SK-N-SH (cell line): ENCODE measurements around the gene PDGFRB. TPM values are rescaled to one million over a fixed set of nuclear protein-coding genes. Genes with fewer than 3 reads are reported as not detected.
A peak's percentile ranks its signal among the peaks of the same experiment; 100 is the strongest.

Experiments
- CTCF ChIA-PET: fragments of 300-600, 350-600 bp; formaldehyde crosslinking; extraction: SDS; loops from one replicate; lab custom pipeline; 2021; lab: Yijun Ruan, JAX
- POLR2A ChIA-PET: fragments of 350-600 bp; sonication (Branson Sonifier 250); formaldehyde crosslinking; extraction: SDS; loops from one replicate; lab custom pipeline; 2020; ENCODE audit warnings: antibody characterized with exemption, inconsistent platforms; lab: Yijun Ruan, JAX
- DNase-seq: peaks from one replicate; pipeline ENCODE4 v3.0.0; 2012
- H2AFZ ChIP-seq: fragments of 200-600 bp; sonication (generic); 2 replicates; pipeline ENCODE4 v1.8.1; 2016; ENCODE audit warnings: antibody characterized with exemption, mild to moderate bottlenecking, low read depth
- H3F3A ChIP-seq: fragments of 200-600 bp; sonication (generic); replicated peaks from 2 replicates; pipeline ENCODE3; 2016; ENCODE audit warnings: antibody characterized with exemption, mild to moderate bottlenecking; ENCODE audit not compliant: insufficient read depth
- H3K27ac ChIP-seq, 2 experiments: fragments of 200-500 bp in 1 of 2; fragments of 200-600 bp in 1 of 2; sonication (Bioruptor generic) in 1 of 2; sonication (generic), shearing (Covaris generic) in 1 of 2; 2 replicates each; pipeline versions ENCODE4 v1.5.1 to v1.6.1; 2014 to 2016; ENCODE audit warnings: low read depth in 2 of 2, inconsistent platforms in 1 of 2, low read length in 1 of 2, mild to moderate bottlenecking in 1 of 2, mixed read lengths in 1 of 2
- H3K27me3 ChIP-seq: fragments of 200-600 bp; sonication (generic), shearing (Covaris generic); 2 replicates; pipeline ENCODE4 v1.6.1; 2016; ENCODE audit warnings: mixed run types; ENCODE audit not compliant: insufficient read depth
- H3K36me3 ChIP-seq, 2 experiments: fragments of 200-500 bp in 1 of 2; fragments of 200-600 bp in 1 of 2; sonication (Bioruptor generic) in 1 of 2; sonication (generic) in 1 of 2; replicated peaks in 1 of 2; 2 replicates each; pipeline versions ENCODE3 to v1.5.1; 2014 to 2016; ENCODE audit warnings: low read length in 1 of 2, mild to moderate bottlenecking in 1 of 2; ENCODE audit not compliant: insufficient read depth in 2 of 2, control insufficient read depth in 1 of 2
- H3K4me1 ChIP-seq, 2 experiments: fragments of 200-500 bp in 1 of 2; fragments of 200-600 bp in 1 of 2; sonication (Bioruptor generic) in 1 of 2; sonication (generic), shearing (Covaris generic) in 1 of 2; 2 replicates each; pipeline versions ENCODE4 v1.5.1 to v1.6.1; 2014 to 2016; ENCODE audit warnings: low read depth in 1 of 2, low read length in 1 of 2, mixed run types in 1 of 2; ENCODE audit not compliant: insufficient read depth in 2 of 2, control insufficient read depth in 1 of 2
- H3K4me2 ChIP-seq: fragments of 200-600 bp; sonication (generic), shearing (Covaris generic); 2 replicates; pipeline ENCODE4 v1.6.1; 2017; ENCODE audit warnings: mixed run types
- H3K4me3 ChIP-seq, 2 experiments: fragments of 200-500 bp in 1 of 2; fragments of 200-600 bp in 1 of 2; sonication (Bioruptor generic) in 1 of 2; sonication (generic), shearing (Covaris generic) in 1 of 2; 2 replicates each; pipeline versions ENCODE4 v1.5.1 to v1.8.1; 2014 to 2016; ENCODE audit warnings: low read depth in 2 of 2, inconsistent platforms in 1 of 2, low read length in 1 of 2, mild to moderate bottlenecking in 1 of 2, mixed read lengths in 1 of 2, moderate library complexity in 1 of 2
- H3K79me2 ChIP-seq: fragments of 200-600 bp; sonication (generic); 2 replicates; pipeline ENCODE4 v1.8.1; 2017; ENCODE audit warnings: mild to moderate bottlenecking; ENCODE audit not compliant: insufficient read depth
- H3K9ac ChIP-seq: fragments of 200-600 bp; sonication (generic); 2 replicates; pipeline ENCODE4 v1.6.1; 2017; ENCODE audit warnings: mixed run types
- H3K9me2 ChIP-seq: fragments of 200-600 bp; sonication (generic); 2 replicates; pipeline ENCODE4 v1.6.1; 2017; ENCODE audit warnings: mixed run types
- H3K9me3 ChIP-seq: fragments of 200-600 bp; sonication (generic); 2 replicates; pipeline ENCODE4 v1.6.1; 2017; ENCODE audit warnings: mixed run types, mild to moderate bottlenecking, moderate library complexity
- H4K20me1 ChIP-seq: fragments of 200-600 bp; sonication (generic); 2 replicates; pipeline ENCODE4 v1.6.1; 2017; ENCODE audit warnings: mild to moderate bottlenecking, mixed run types; ENCODE audit not compliant: insufficient read depth
- CHD2 ChIP-seq: fragments of 150-350 bp; IDR thresholded peaks from 2 replicates; pipeline ENCODE4 v1.6.1; 2018; ENCODE audit warnings: low read length; ENCODE audit not compliant: partially characterized antibody
- CTCF ChIP-seq: fragments of 200-600 bp; sonication (generic); IDR thresholded peaks from 2 replicates; pipeline ENCODE4 v1.6.1; 2017; ENCODE audit warnings: antibody characterized with exemption, mild to moderate bottlenecking, moderate library complexity
- ELF1 ChIP-seq: IDR thresholded peaks from 2 replicates; pipeline ENCODE4 v1.4.0; 2012
- EP300 ChIP-seq, 2 experiments: IDR thresholded peaks; 2 replicates each; pipeline versions ENCODE4 v1.4.0 to v1.6.1; 2012; ENCODE audit warnings: borderline replicate concordance in 1 of 2, low read depth in 1 of 2, low read length in 1 of 2
- FOXJ3 ChIP-seq: sonication (generic); formaldehyde crosslinking; IDR thresholded peaks from 2 replicates; pipeline ENCODE4 v1.5.1; 2020; ENCODE audit warnings: mild to moderate bottlenecking, missing genetic modification reagents
- GATA2 ChIP-seq: sonication (generic); formaldehyde crosslinking; IDR thresholded peaks from 2 replicates; pipeline ENCODE4 v1.5.0; 2020; ENCODE audit warnings: mild to moderate bottlenecking, missing genetic modification reagents
- JUND ChIP-seq: IDR thresholded peaks from 2 replicates; pipeline ENCODE4 v1.4.0; 2012
- MAX ChIP-seq: IDR thresholded peaks from 2 replicates; pipeline ENCODE4 v1.4.0; 2012; ENCODE audit warnings: low read depth
- MXI1 ChIP-seq: IDR thresholded peaks from 2 replicates; pipeline ENCODE4 v1.6.1; 2012; ENCODE audit warnings: mild to moderate bottlenecking, low read depth, low read length, improper control_type of control experiment
- NFIC ChIP-seq: IDR thresholded peaks from 2 replicates; pipeline ENCODE4 v1.4.0; 2012; ENCODE audit warnings: borderline replicate concordance
- PBX3 ChIP-seq: IDR thresholded peaks from 2 replicates; pipeline ENCODE4; 2012
- POLR2AphosphoS5 ChIP-seq: IDR thresholded peaks from 2 replicates; pipeline ENCODE4 v1.6.1; 2012; ENCODE audit warnings: low read depth, low read length
- RAD21 ChIP-seq: IDR thresholded peaks from 2 replicates; pipeline ENCODE4 v1.6.1; 2012; ENCODE audit warnings: mild to moderate bottlenecking, low read length
- RXRA ChIP-seq: IDR thresholded peaks from 2 replicates; pipeline ENCODE4 v1.4.0; 2012; ENCODE audit warnings: low read depth, mild to moderate bottlenecking, borderline replicate concordance
- TCF12 ChIP-seq: IDR thresholded peaks from 2 replicates; pipeline ENCODE4 v1.4.0; 2012
- YY1 ChIP-seq: IDR thresholded peaks from 2 replicates; pipeline ENCODE4 v1.4.0; 2012; ENCODE audit warnings: low read depth, mild to moderate bottlenecking
- WGBS: methylation state at CpG from one replicate; pipeline ENCODE4 v1.1.6; 2017; ENCODE audit warnings: low lambda C conversion rate; 5-methylcytosine and 5-hydroxymethylcytosine counted together
- polyA plus RNA-seq, 3 experiments: library from polyadenylated mRNA; depleted of rRNA; stranded (reverse); fragments of >200 nt; gene quantifications; 2 replicates each; pipeline ENCODE4 v1.2.3, GENCODE V29; 2012

The PDGFRB gene
- polyA plus RNA-seq, 1 of the 3 experiments (the other 2 are of a cell fraction): 32.1 TPM

- 51% methylated on average over 12 of the region's 14 CpGs for WGBS
- no peak overlapping the region for H2AFZ ChIP-seq
- H4K20me1 ChIP-seq: peaks cover under 1% of the 10 kb centered on the region; the same call in 1 of the 2 replicates
- ChIA-PET POLR2A (interaction anchor here (1.5 to 2.3 kb wide), 2 partner anchors 9 to 11 kb away, joined by 5 to 10 read pairs; partner anchors contain the start of gene PDGFRB), CTCF (interaction anchor here (0.6 to 3.4 kb wide), 3 partner anchors 10 to 671 kb away, joined by 3 to 16 read pairs (median 3); partner anchors contain the start of gene PDGFRB)
- peaks cover 0 to 2% of the 10 kb centered on the region in 2 experiments for H3K36me3 ChIP-seq
- peak; percentile 80 for DNase-seq
- H3K9ac ChIP-seq: peak overlapping the region; percentile 73; the same call in 1 of the 2 replicates
- TF ChIP-seq FOXJ3 (no peak), NFIC (peak; percentile 44; the same call in 1 of the 2 replicates), CTCF (no peak), RXRA (no peak), YY1 (no peak), ELF1 (no peak), RAD21 (0 out of 2 replicates have a peak, but pooled peaks have one; percentile 2), GATA2 (CRISPR knock-in tag) (peak; percentile 51; the same call in 1 of the 2 replicates), POLR2AphosphoS5 (no peak), PBX3 (no peak), TCF12 (peak; percentile 42; the same call in 1 of the 2 replicates), JUND (no peak), MXI1 (no peak), MAX (peak; percentile 63; the same call in 1 of the 2 replicates), EP300 (IDR thresholded peaks at IDR 0.05; ENCODE audit: borderline replicate concordance in 1 of 2, low read depth in 1 of 2, low read length in 1 of 2) (peak in 1 of 2 experiments; percentile 63; a peak in 1 of 4 replicates), CHD2 (peak; percentile 35)
- H3K27ac ChIP-seq: peak overlapping the region; percentile 92 to 99
- H3K27me3 ChIP-seq: no peaks in the 10 kb centered on the region
- peaks cover 73% of the 10 kb centered on the region for H3K79me2 ChIP-seq
- peak overlapping the region; percentile 74; the same call in 1 of the 2 replicates for H3K4me2 ChIP-seq
- H3K4me3 ChIP-seq: no peak overlapping the region; a peak in 1 of 4 replicates
- peaks cover 41% of the 10 kb centered on the region for H3F3A ChIP-seq
- H3K9me2 ChIP-seq: no peaks in the 10 kb centered on the region
- H3K9me3 ChIP-seq: no peaks in the 10 kb centered on the region
- H3K4me1 ChIP-seq: peaks cover 54 to 84% of the 10 kb centered on the region in 2 experiments
Observed at GRCh38 chr5:150144246-150144801, 11.3 kb downstream of the PDGFRB start.
